Astrocyte (in vitro differentiated cells and primary cell): ENCODE results near the gene FEM1B. TPM values are rescaled to one million over a fixed set of nuclear protein-coding genes. Genes with fewer than 3 reads are reported as not detected.

Experiments used
- DNase-seq: peaks from one replicate; pipeline ENCODE4 v3.0.0-alpha.2; 2010; ENCODE audit warnings: low read depth
- FAIRE-seq: peaks from 2 replicates; lab custom pipeline; 2011; peaks lifted over from hg19 to GRCh38; lab: Jason Lieb, UNC
- H2AFZ ChIP-seq: 2 replicates; pipeline ENCODE4 v1.6.0; 2012; ENCODE audit warnings: low read depth, low read length, inconsistent platforms
- H3K27ac ChIP-seq: 2 replicates; pipeline ENCODE4 v1.5.1; 2011; ENCODE audit warnings: low read depth, low read length, inconsistent platforms
- H3K27me3 ChIP-seq: 2 replicates; pipeline ENCODE4 v1.6.0; 2011; ENCODE audit warnings: low read length, inconsistent platforms; ENCODE audit not compliant: insufficient read depth
- H3K36me3 ChIP-seq: 2 replicates; pipeline ENCODE4 v1.5.1; 2011; ENCODE audit warnings: low read length, inconsistent platforms; ENCODE audit not compliant: insufficient read depth
- H3K4me1 ChIP-seq: 2 replicates; pipeline ENCODE4 v1.5.1; 2011; ENCODE audit warnings: low read length, inconsistent platforms; ENCODE audit not compliant: insufficient read depth
- H3K4me2 ChIP-seq: 2 replicates; pipeline ENCODE4 v1.6.0; 2012; ENCODE audit warnings: low read length, inconsistent platforms
- H3K4me3 ChIP-seq: 2 replicates; pipeline ENCODE4 v1.5.1; 2011; ENCODE audit warnings: low read depth, mild to moderate bottlenecking, low read length, inconsistent platforms; ENCODE audit not compliant: insufficient read depth
- H3K79me2 ChIP-seq: 2 replicates; pipeline ENCODE4 v1.6.0; 2012; ENCODE audit warnings: mild to moderate bottlenecking, low read length, inconsistent platforms; ENCODE audit not compliant: insufficient read depth
- H3K9ac ChIP-seq: 2 replicates; pipeline ENCODE4 v1.6.0; 2012; ENCODE audit warnings: mild to moderate bottlenecking, low read length, inconsistent platforms
- H3K9me3 ChIP-seq: 2 replicates; pipeline ENCODE4 v1.5.1; 2012; ENCODE audit warnings: low read depth, mild to moderate bottlenecking, low read length, inconsistent platforms; ENCODE audit not compliant: insufficient read depth
- H4K20me1 ChIP-seq: 2 replicates; pipeline ENCODE4 v1.6.0; 2012; ENCODE audit warnings: low read length, inconsistent platforms; ENCODE audit not compliant: insufficient read depth
- H3K27ac Mint-ChIP-seq: one replicate; pipeline ENCODE4 v1.8.0; 2021; ENCODE audit warnings: mild to moderate bottlenecking, mixed read lengths; ENCODE audit not compliant: unreplicated experiment
- H3K27me3 Mint-ChIP-seq: one replicate; pipeline ENCODE4 v1.8.0; 2021; ENCODE audit warnings: low read depth, mixed read lengths; ENCODE audit not compliant: unreplicated experiment
- H3K36me3 Mint-ChIP-seq: one replicate; pipeline ENCODE4 v1.8.0; 2021; ENCODE audit warnings: low read depth, mixed read lengths; ENCODE audit not compliant: unreplicated experiment
- H3K4me1 Mint-ChIP-seq: one replicate; pipeline ENCODE4 v1.8.0; 2021; ENCODE audit warnings: low read depth, mixed read lengths; ENCODE audit not compliant: unreplicated experiment
- H3K4me3 Mint-ChIP-seq: one replicate; pipeline ENCODE4 v1.8.0; 2021; ENCODE audit warnings: mild to moderate bottlenecking, moderate library complexity, mixed read lengths; ENCODE audit not compliant: unreplicated experiment
- H3K9me3 Mint-ChIP-seq: one replicate; pipeline ENCODE4 v1.8.0; 2021; ENCODE audit warnings: mild to moderate bottlenecking, mixed read lengths; ENCODE audit not compliant: unreplicated experiment
- CTCF ChIP-seq: IDR thresholded peaks from 2 replicates; pipeline ENCODE4 v1.5.1; 2011; ENCODE audit warnings: low read depth, mild to moderate bottlenecking, inconsistent platforms, low read length, moderate library complexity; ENCODE audit not compliant: insufficient read depth
- EZH2 ChIP-seq: IDR thresholded peaks from 2 replicates; pipeline ENCODE4 v1.6.1; 2012; ENCODE audit warnings: mild to moderate bottlenecking, low read length, inconsistent platforms; ENCODE audit not compliant: insufficient read depth
- total RNA-seq: library from RNA; stranded (reverse); gene quantifications from 2 replicates; pipeline ENCODE4 v1.2.1, GENCODE V29; 2021

The FEM1B gene
- total RNA-seq, 1 donor from 2014 or later = 38.6 TPM

DNA sequence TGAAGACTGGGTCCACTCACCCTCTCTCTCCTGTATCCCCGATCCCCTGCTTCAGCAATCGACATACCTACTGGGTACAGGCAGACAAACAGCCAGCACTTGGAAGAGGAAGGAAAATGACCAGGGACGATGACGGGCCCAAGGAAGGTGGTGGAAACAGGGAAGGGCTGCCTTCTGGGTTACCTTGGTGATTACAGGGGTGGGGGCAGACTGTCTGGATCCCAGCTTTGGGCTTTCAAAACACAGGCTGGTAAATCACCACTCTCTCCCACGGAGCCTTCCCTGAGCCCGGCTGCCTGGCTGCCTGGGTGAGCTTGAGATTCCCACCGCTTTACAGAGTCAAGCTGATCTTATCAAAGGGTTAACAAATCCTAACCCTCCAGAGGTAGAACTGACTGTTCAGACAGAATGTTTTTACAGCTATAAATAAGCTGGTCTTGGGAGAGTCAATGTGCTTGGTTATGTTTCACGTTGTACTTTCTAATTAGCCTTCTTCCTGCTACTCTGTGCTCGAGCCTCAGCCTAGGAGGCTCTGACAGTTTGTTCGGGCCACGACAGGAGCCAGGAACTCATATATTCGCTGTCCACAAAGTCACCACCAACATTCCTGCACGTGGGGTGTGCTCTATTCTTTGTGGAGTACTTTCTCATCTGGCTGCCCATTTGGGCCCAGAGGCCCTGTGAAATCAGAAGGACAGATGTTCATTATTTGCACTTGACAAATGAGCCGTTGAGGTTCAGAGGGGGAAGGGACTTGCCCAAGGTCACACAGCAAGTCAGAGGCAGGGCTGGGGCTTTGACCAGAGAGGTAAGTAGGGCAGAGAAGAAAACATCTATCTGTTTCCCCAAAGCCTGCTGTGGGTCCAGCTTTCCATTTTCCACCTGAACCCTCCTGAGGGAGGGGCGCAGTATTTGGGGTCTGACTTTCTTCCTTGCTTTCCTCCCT lies 63.5 kb downstream of the FEM1B start:
- peaks cover 61% of the 10 kb centered on the region for H3K36me3 Mint-ChIP-seq

DNA sequence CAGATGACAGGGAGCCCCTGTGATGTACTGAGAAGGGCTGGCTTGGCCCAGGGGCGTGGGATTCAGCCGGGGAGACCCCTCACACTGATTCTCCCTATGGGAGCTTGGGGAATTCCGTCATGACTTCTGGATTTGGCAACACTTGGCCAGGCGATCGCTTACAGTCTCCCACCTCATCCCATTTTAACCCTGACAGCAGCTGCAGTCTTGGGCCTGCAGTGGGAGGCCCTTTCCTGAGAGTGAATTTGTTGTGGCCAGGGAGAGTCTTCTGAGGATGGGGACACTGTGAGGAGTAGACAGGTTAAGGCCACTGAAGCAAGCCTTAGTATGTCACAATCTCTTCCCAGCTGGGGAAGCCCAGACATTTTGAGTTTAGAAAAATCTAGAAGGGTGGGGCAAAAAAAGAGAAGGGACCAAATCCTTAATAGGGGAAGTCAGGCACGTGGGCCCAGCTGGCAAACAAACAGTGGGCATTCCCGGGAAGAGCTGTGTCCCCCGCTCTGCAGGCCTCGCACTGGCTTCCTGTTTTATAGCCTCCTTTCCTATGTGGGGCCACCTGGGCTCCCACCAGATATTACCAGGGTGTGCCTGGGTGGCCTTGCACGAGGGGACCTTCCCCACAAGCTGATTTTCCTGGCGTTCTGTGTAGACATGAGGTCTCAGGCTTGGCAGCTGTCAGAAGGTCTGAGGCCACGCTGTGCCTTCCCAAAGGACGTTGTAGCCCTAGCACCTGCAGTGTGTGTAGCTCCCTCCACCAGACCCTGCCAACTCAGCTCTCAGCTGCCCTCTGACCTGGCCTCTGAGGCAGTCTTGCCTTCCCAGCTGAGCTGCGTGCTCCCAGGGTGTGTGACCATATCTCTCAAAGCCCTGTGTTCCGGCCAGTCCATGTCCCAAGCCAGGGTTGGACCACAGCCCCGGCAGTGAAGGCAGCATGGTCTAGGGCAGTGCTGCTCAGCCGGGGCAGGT lies 64.5 kb downstream of the FEM1B start:
- peaks cover 2% of the 10 kb centered on the region for H3K27me3 Mint-ChIP-seq
- H3K36me3 Mint-ChIP-seq = peaks cover 70% of the 10 kb centered on the region
- H4K20me1 ChIP-seq = no peaks in the 10 kb centered on the region
- peak overlapping the region; percentile 34 for H3K9ac ChIP-seq
- no peaks in the 10 kb centered on the region for H3K9me3 Mint-ChIP-seq
- H3K4me3 ChIP-seq = no peak overlapping the region
- no peak for FAIRE-seq
- H3K4me3 Mint-ChIP-seq = no peak overlapping the region
- H3K4me2 ChIP-seq = peak overlapping the region; percentile 26
- peaks cover 15% of the 10 kb centered on the region for H3K4me1 ChIP-seq
- H3K4me1 Mint-ChIP-seq = peaks cover 37% of the 10 kb centered on the region
- no peaks in the 10 kb centered on the region for H3K79me2 ChIP-seq
- no peak overlapping the region for H3K27ac Mint-ChIP-seq
- H3K36me3 ChIP-seq = peaks cover 19% of the 10 kb centered on the region
- TF ChIP-seq CTCF = no peak
- no peak for TF ChIP-seq EZH2
- no peak for DNase-seq
- no peak overlapping the region for H3K27ac ChIP-seq
- H3K27me3 ChIP-seq = no peaks in the 10 kb centered on the region
- no peak overlapping the region for H2AFZ ChIP-seq
- no peaks in the 10 kb centered on the region for H3K9me3 ChIP-seq

More for the DNA sequence above, 63.5 kb downstream of the FEM1B start:
- Histone ChIP-seq H3K27ac (peak overlapping the region; percentile 48), H3K36me3 (peaks cover 10% of the 10 kb centered on the region), H3K27me3 (no peaks in the 10 kb centered on the region), H4K20me1 (no peaks in the 10 kb centered on the region), H3K79me2 (no peaks in the 10 kb centered on the region), H3K4me2 (peak overlapping the region; percentile 26), H2AFZ (no peak overlapping the region), H3K4me3 (no peak overlapping the region), H3K9me3 (no peaks in the 10 kb centered on the region), H3K9ac (peak overlapping the region; percentile 34), H3K4me1 (peaks cover 13% of the 10 kb centered on the region)
- Mint-ChIP-seq H3K27ac (peak overlapping the region; percentile 66), H3K27me3 (peaks cover 2% of the 10 kb centered on the region), H3K4me1 (peaks cover 34% of the 10 kb centered on the region), H3K9me3 (no peaks in the 10 kb centered on the region), H3K4me3 (peak overlapping the region; percentile 27)
- peak; percentile 8 for DNase-seq
- no peak for FAIRE-seq
- TF ChIP-seq EZH2 = no peak
- no peak for TF ChIP-seq CTCF
